Neural cell (in vitro differentiated cells): ENCODE data around the gene ARL8A. TPM values are rescaled to one million over a fixed set of nuclear protein-coding genes. Genes with fewer than 3 reads are reported as not detected.

Experiments
- H2AFZ ChIP-seq: fragments of 200-600, 300-800 bp; sonication (generic), shearing (Covaris generic); 2 replicates; pipeline ENCODE4 v1.6.0; 2014; ENCODE audit warnings: low read depth, mild to moderate bottlenecking, antibody characterized with exemption, low read length, moderate library complexity
- H3F3A ChIP-seq: fragments of 200-600 bp; shearing (Covaris generic); 2 replicates; pipeline ENCODE4 v1.6.1; 2016; ENCODE audit warnings: mild to moderate bottlenecking, moderate library complexity, mixed read lengths, antibody characterized with exemption, low read length; ENCODE audit not compliant: insufficient read depth, poor library complexity, severe bottlenecking
- H3K27ac ChIP-seq: fragments of 200-600, 300-800 bp; sonication (generic), shearing (Covaris generic); 2 replicates; pipeline ENCODE4 v1.5.1; 2014; ENCODE audit warnings: mild to moderate bottlenecking, low read length, moderate library complexity
- H3K27me3 ChIP-seq: fragments of 300-800, 200-600 bp; sonication (generic), shearing (Covaris generic); 2 replicates; pipeline ENCODE4 v1.6.0; 2014; ENCODE audit warnings: mild to moderate bottlenecking, low read depth, low read length, moderate library complexity; ENCODE audit not compliant: insufficient read depth
- H3K36me3 ChIP-seq: fragments of 300-800, 200-600 bp; sonication (generic), shearing (Covaris generic); 2 replicates; pipeline ENCODE4 v1.5.1; 2014; ENCODE audit warnings: mild to moderate bottlenecking, antibody characterized with exemption, low read length, moderate library complexity; ENCODE audit not compliant: insufficient read depth
- H3K4me2 ChIP-seq: fragments of 300-800, 200-600 bp; sonication (generic), shearing (Covaris generic); 2 replicates; pipeline ENCODE4 v1.6.0; 2014; ENCODE audit warnings: mild to moderate bottlenecking, low read length
- H3K4me3 ChIP-seq: fragments of 300-800, 200-600 bp; sonication (generic), shearing (Covaris generic); 2 replicates; pipeline ENCODE4 v1.5.1; 2014; ENCODE audit warnings: mild to moderate bottlenecking, low read length, moderate library complexity
- H3K79me2 ChIP-seq: fragments of 200-600 bp; shearing (Covaris generic); replicated peaks from 2 replicates; pipeline ENCODE4 v1.6.0; 2014; ENCODE audit warnings: mild to moderate bottlenecking, low read length, moderate library complexity; ENCODE audit not compliant: insufficient read depth
- H3K9ac ChIP-seq: fragments of 300-800, 200-600 bp; sonication (generic), shearing (Covaris generic); 2 replicates; pipeline ENCODE4 v1.6.1; 2016; ENCODE audit warnings: mild to moderate bottlenecking, low read length, mixed read lengths
- H3K9me2 ChIP-seq: fragments of 200-600 bp; shearing (Covaris generic); 2 replicates; pipeline ENCODE4 v1.6.1; 2016; ENCODE audit warnings: mild to moderate bottlenecking, low read length, mixed read lengths; ENCODE audit not compliant: insufficient read depth
- H3K9me3 ChIP-seq: fragments of 200-600, 300-800 bp; sonication (generic), shearing (Covaris generic); 2 replicates; pipeline ENCODE4 v1.6.1; 2016; ENCODE audit warnings: mild to moderate bottlenecking, mixed run types, low read length, moderate library complexity, mixed read lengths
- H4K20me1 ChIP-seq: fragments of 200-600 bp; shearing (Covaris generic); 2 replicates; pipeline ENCODE4 v1.6.1; 2016; ENCODE audit warnings: mild to moderate bottlenecking, mixed run types; ENCODE audit not compliant: insufficient read depth
- CTCF ChIP-seq: fragments of 450-650 bp; IDR thresholded peaks from 2 replicates; pipeline ENCODE4 v1.5.1; 2014; ENCODE audit warnings: antibody characterized with exemption, mild to moderate bottlenecking, moderate library complexity; ENCODE audit not compliant: poor library complexity, severe bottlenecking
- EP300 ChIP-seq: fragments of 450-650 bp; conservative IDR thresholded peaks from 2 replicates; pipeline ENCODE4 v1.6.1; 2014; ENCODE audit warnings: antibody characterized with exemption, mild to moderate bottlenecking, moderate library complexity; ENCODE audit not compliant: poor library complexity, severe bottlenecking
- EZH2 ChIP-seq: fragments of 200-600, 300-800 bp; shearing (Covaris generic), sonication (generic); IDR thresholded peaks from 2 replicates; pipeline ENCODE4 v1.6.1; 2014; ENCODE audit warnings: antibody characterized with exemption, low read length, borderline replicate concordance, mild to moderate bottlenecking; ENCODE audit not compliant: insufficient read depth, poor library complexity, severe bottlenecking
- MXI1 ChIP-seq: fragments of 450-650 bp; conservative IDR thresholded peaks from 2 replicates; pipeline ENCODE4 v1.6.1; 2014; ENCODE audit warnings: antibody characterized with exemption, mild to moderate bottlenecking; ENCODE audit not compliant: poor library complexity, severe bottlenecking
- POLR2AphosphoS5 ChIP-seq: IDR thresholded peaks from 2 replicates; pipeline ENCODE4 v1.6.1; 2012
- RAD21 ChIP-seq: fragments of 450-650 bp; conservative IDR thresholded peaks from 2 replicates; pipeline ENCODE4 v1.6.1; 2014; ENCODE audit warnings: antibody characterized with exemption, mild to moderate bottlenecking, moderate library complexity
- REST ChIP-seq: IDR thresholded peaks from 2 replicates; pipeline ENCODE4 v1.6.1; 2012; ENCODE audit warnings: borderline replicate concordance
- SMC3 ChIP-seq: fragments of 450-650 bp; conservative IDR thresholded peaks from 2 replicates; pipeline ENCODE4 v1.6.1; 2014; ENCODE audit warnings: antibody characterized with exemption, mild to moderate bottlenecking, moderate library complexity; ENCODE audit not compliant: poor library complexity
- TAF1 ChIP-seq: IDR thresholded peaks from 2 replicates; pipeline ENCODE4 v1.6.1; 2012; ENCODE audit warnings: low read depth
- polyA plus RNA-seq: library from polyadenylated mRNA; depleted of rRNA; stranded (reverse); fragments of >200 nt; gene quantifications from 2 replicates; pipeline ENCODE4 v1.2.3, GENCODE V29; 2014

Gene ARL8A
- polyA plus RNA-seq, 1 donor from 2014 or later = 89.4 TPM

GRCh38 chr1:202165942-202166843 is 21.7 kb upstream of the ARL8A start:
- Histone ChIP-seq H3K9ac (no peak overlapping the region), H3F3A (no peaks in the 10 kb centered on the region), H3K9me2 (no peaks in the 10 kb centered on the region), H3K4me3 (no peak overlapping the region), H2AFZ (no peak overlapping the region), H3K9me3 (no peaks in the 10 kb centered on the region), H3K36me3 (no peaks in the 10 kb centered on the region), H3K79me2 (no peaks in the 10 kb centered on the region), H3K27ac (no peak overlapping the region), H3K27me3 (no peaks in the 10 kb centered on the region), H4K20me1 (no peaks in the 10 kb centered on the region), H3K4me2 (no peak overlapping the region)
- TF ChIP-seq RAD21 (no peak), MXI1 (no peak), POLR2AphosphoS5 (no peak), EZH2 (no peak), EP300 (no peak), TAF1 (no peak), CTCF (no peak), SMC3 (no peak), REST (no peak)

- no peaks in the 10 kb centered on the region for H3K9me2 ChIP-seq
- H3K4me3 ChIP-seq = no peak overlapping the region
- H3K9ac ChIP-seq = no peak overlapping the region
- no peaks in the 10 kb centered on the region for H3K9me3 ChIP-seq
- TF ChIP-seq RAD21 = no peak
- TF ChIP-seq POLR2AphosphoS5 = no peak
- TF ChIP-seq EP300 = no peak
- no peak for TF ChIP-seq EZH2
- TF ChIP-seq REST = no peak
- TF ChIP-seq SMC3 = no peak
- no peak for TF ChIP-seq TAF1
- TF ChIP-seq CTCF = no peak
- TF ChIP-seq MXI1 = no peak
- no peak overlapping the region for H3K4me2 ChIP-seq
- H2AFZ ChIP-seq = no peak overlapping the region
- no peaks in the 10 kb centered on the region for H4K20me1 ChIP-seq
- H3K27me3 ChIP-seq = no peaks in the 10 kb centered on the region
- H3F3A ChIP-seq = no peaks in the 10 kb centered on the region
- H3K79me2 ChIP-seq = no peaks in the 10 kb centered on the region
- no peaks in the 10 kb centered on the region for H3K36me3 ChIP-seq
- no peak overlapping the region for H3K27ac ChIP-seq
Observed at GRCh38 chr1:202165267-202165941, 20.9 kb upstream of the ARL8A start.
